Nephron (organoid): ENCODE data around the gene ALDH18A1.
"Not testable (repeated sequence)": the region's sequence is repeated elsewhere in the genome, so short reads cannot be mapped to it uniquely, and the experiment has no call there.

Source experiments
- H3K27ac Mint-ChIP-seq, 3 experiments: 2 replicates each; pipeline ENCODE4 v1.8.0; 2020; ENCODE audit warnings: mixed read lengths in 3 of 3, mild to moderate bottlenecking in 2 of 3, moderate library complexity in 1 of 3
- H3K27me3 Mint-ChIP-seq: 2 replicates; pipeline ENCODE4 v1.8.0; 2021; ENCODE audit warnings: low read depth, mild to moderate bottlenecking, moderate library complexity, mixed read lengths
- H3K36me3 Mint-ChIP-seq: 2 replicates; pipeline ENCODE4 v1.8.0; 2020; ENCODE audit warnings: low read depth, mixed read lengths
- H3K4me1 Mint-ChIP-seq: 2 replicates; pipeline ENCODE4 v1.8.0; 2020; ENCODE audit warnings: mixed read lengths
- H3K4me3 Mint-ChIP-seq, 3 experiments: 2 replicates each; pipeline ENCODE4 v1.8.0; 2020; ENCODE audit warnings: mild to moderate bottlenecking in 3 of 3, mixed read lengths in 3 of 3, moderate library complexity in 2 of 3
- H3K9me3 Mint-ChIP-seq: 2 replicates; pipeline ENCODE4 v1.8.0; 2020; ENCODE audit warnings: mixed read lengths
- TF ChIP-seq, protein P1 (sequence below), 3 experiments: fragments of 200-600 bp; sonication (generic); IDR thresholded peaks; one replicate each; pipeline ENCODE4 v1.5.0; 2021; ENCODE audit warnings: antibody characterized with exemption in 3 of 3; ENCODE audit not compliant: unreplicated experiment in 3 of 3

The ALDH18A1 gene

DNA sequence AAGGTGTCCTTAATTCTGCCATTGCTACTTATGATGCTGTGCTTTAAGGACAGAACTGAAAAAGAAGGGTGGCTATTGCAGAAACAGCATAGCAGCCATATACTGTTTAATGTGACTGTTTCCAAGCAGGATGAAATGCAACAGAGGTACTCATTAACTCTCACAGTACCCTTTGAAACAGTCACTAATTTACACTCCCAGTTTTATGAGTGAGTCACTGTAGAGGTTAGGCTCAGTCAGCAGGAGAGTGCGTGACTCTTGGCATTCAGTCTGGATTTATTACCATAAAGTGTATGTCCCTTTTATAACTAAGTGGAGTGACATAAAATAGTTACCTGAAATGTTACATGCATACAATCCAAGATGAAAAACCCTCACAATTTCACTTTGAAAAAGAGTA, 27.7 kb downstream of the ALDH18A1 start:
- H3K4me1 Mint-ChIP-seq = peaks cover 4% of the 10 kb centered on the region
- no peaks in the 10 kb centered on the region for H3K9me3 Mint-ChIP-seq
- peak overlapping the region; percentile 78 to 97 (median 80) for H3K27ac Mint-ChIP-seq
- TF ChIP-seq, protein P1, sequence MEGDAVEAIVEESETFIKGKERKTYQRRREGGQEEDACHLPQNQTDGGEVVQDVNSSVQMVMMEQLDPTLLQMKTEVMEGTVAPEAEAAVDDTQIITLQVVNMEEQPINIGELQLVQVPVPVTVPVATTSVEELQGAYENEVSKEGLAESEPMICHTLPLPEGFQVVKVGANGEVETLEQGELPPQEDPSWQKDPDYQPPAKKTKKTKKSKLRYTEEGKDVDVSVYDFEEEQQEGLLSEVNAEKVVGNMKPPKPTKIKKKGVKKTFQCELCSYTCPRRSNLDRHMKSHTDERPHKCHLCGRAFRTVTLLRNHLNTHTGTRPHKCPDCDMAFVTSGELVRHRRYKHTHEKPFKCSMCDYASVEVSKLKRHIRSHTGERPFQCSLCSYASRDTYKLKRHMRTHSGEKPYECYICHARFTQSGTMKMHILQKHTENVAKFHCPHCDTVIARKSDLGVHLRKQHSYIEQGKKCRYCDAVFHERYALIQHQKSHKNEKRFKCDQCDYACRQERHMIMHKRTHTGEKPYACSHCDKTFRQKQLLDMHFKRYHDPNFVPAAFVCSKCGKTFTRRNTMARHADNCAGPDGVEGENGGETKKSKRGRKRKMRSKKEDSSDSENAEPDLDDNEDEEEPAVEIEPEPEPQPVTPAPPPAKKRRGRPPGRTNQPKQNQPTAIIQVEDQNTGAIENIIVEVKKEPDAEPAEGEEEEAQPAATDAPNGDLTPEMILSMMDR (IDR thresholded peaks at IDR 0.05; ENCODE audit: unreplicated experiment in 3 of 3) = no peak
- no peaks in the 10 kb centered on the region for H3K27me3 Mint-ChIP-seq
- H3K36me3 Mint-ChIP-seq = peaks cover 82% of the 10 kb centered on the region
- H3K4me3 Mint-ChIP-seq = no peak overlapping the region

DNA sequence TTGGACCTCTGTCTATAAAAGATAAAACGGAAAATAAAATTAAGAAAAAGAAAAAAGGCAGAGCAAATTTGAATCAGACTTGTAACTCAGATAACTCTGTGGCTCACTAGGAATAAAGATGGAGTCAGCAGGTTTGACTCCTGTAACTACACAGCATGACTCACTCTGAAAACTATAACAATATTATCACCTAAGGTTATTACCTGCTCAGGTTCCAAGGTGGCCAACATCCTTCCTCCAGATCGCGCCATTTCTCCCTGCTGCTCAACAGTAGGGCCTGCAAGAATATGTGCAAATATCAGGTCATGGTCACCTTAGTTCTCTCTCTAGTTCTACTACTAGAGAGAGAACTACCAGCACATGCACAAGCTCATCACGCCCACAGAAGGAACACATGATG, 30.0 kb downstream of the ALDH18A1 start:
- Mint-ChIP-seq H3K27me3 (no peaks in the 10 kb centered on the region), H3K9me3 (no peaks in the 10 kb centered on the region), H3K27ac (peak overlapping the region in 1 of 3 experiments; percentile 69), H3K4me1 (peaks cover 4% of the 10 kb centered on the region), H3K36me3 (peaks cover 68% of the 10 kb centered on the region), H3K4me3 (no peak overlapping the region)
- TF ChIP-seq, protein P1 (IDR thresholded peaks at IDR 0.05; ENCODE audit: unreplicated experiment in 3 of 3) = no peak

DNA sequence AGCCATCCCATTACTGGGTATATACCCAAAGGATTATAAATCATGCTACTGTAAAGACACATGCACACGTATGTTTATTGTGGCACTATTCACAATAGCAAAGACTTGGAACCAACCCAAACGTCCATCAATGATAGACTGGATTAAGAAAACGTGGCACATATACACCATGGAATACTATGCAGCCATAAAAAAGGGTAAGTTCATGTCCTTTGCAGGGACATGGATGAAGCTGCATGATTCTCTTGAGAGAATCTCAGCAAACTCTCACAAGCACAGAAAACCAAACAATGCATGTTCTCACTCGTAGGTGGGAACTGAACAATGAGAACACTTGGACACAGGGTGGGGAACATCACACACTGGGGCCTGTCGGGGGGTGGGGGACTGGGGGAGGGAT, 36.1 kb downstream of the ALDH18A1 start:
- H3K27me3 Mint-ChIP-seq, H3K4me3 Mint-ChIP-seq, H3K27ac Mint-ChIP-seq, H3K4me1 Mint-ChIP-seq, H3K9me3 Mint-ChIP-seq: not testable (repeated sequence)
- H3K36me3 Mint-ChIP-seq = peaks cover 76% of the 10 kb centered on the region

DNA sequence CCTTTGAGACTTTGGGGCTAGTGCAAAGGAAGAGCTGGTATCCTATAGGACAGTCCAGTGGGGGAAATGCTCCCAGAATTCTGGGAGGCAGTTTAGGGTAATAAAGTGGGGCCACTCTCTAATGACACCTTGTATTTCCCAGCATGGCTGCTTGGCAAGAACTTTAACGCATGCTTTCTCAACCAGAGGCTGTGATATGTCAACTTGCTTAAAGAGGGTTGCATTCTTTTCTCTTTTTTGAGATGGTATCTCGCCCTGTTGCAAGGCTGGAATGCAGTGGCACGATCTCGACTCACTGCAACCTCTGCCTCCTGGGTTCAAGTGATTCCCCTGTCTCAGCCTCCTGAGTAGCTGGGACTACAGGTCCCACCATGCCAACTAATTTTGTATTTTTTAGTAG, 38.4 kb downstream of the ALDH18A1 start:
- Mint-ChIP-seq H3K4me3 (no peak overlapping the region), H3K9me3 (peaks cover 3% of the 10 kb centered on the region), H3K36me3 (peaks cover 86% of the 10 kb centered on the region), H3K27me3 (no peaks in the 10 kb centered on the region), H3K27ac (no peak overlapping the region), H3K4me1 (no peaks in the 10 kb centered on the region)
- TF ChIP-seq, protein P1 (IDR thresholded peaks at IDR 0.05; ENCODE audit: unreplicated experiment in 3 of 3) = no peak

DNA sequence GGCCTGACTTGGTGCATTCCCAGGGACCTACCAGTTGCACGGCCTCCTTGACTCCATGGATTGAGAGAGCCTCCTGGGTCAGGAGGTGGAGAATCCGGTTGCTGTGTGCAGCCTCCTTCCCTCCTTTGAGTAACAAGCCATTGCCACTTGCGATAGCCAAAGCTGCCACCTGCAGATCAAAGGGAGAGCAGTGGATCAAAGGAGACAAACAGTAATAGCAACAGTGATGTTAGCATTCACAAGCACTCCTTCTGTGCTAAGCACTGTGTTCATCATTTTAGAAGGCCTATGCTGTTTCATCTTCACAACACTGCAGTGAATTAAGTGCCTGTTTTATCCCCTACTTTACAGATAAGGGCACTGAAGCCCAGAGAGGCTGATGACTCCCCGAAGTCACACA, 40.1 kb downstream of the ALDH18A1 start:
- H3K27me3 Mint-ChIP-seq = no peaks in the 10 kb centered on the region

DNA sequence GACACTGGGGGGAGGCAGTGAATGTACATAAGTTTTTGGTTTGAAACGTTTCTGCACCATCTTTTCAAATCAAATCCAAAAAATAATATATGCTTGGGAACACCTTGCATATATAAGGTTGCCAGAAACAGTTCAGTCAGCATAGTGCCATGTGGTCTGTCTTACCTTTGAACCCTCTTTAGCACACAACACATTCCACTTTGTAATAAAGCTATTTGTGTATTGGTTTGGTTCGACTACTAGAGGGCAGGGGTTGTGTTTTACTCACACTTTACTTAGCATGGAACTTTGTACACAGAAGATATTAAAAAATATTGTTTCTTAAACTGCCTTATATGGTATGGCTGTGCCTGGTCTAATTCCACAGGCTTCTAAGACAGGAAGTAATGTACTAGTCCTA, 43.2 kb downstream of the ALDH18A1 start:
- H3K4me1 Mint-ChIP-seq = no peaks in the 10 kb centered on the region
- TF ChIP-seq, protein P1 (IDR thresholded peaks at IDR 0.05; ENCODE audit: unreplicated experiment in 3 of 3) = no peak
- no peak overlapping the region for H3K27ac Mint-ChIP-seq
- H3K36me3 Mint-ChIP-seq = peaks cover 91% of the 10 kb centered on the region
- no peak overlapping the region for H3K4me3 Mint-ChIP-seq
- no peaks in the 10 kb centered on the region for H3K9me3 Mint-ChIP-seq
- H3K27me3 Mint-ChIP-seq = no peaks in the 10 kb centered on the region

More for the DNA sequence above, 40.1 kb downstream of the ALDH18A1 start:
- no peak overlapping the region for H3K4me3 Mint-ChIP-seq
- H3K36me3 Mint-ChIP-seq = peaks cover 92% of the 10 kb centered on the region
- H3K4me1 Mint-ChIP-seq = no peaks in the 10 kb centered on the region
- peaks cover 3% of the 10 kb centered on the region for H3K9me3 Mint-ChIP-seq
- H3K27ac Mint-ChIP-seq = no peak overlapping the region
- TF ChIP-seq, protein P1 (IDR thresholded peaks at IDR 0.05; ENCODE audit: unreplicated experiment in 3 of 3) = no peak
